ENCODE data around the gene EEF2KMT. TPM values are rescaled to one million over a fixed set of nuclear protein-coding genes. Genes with fewer than 3 reads are reported as not detected.
A peak's percentile ranks its signal among the peaks of the same experiment; 100 is the strongest.

EEF2KMT gene
- total and polyA plus RNA-seq, 2 of the 8 experiments (the other 6 are each of a cell fraction or from before 2014, with no cell fraction given): 35.8 to 37.0 TPM

DNA sequence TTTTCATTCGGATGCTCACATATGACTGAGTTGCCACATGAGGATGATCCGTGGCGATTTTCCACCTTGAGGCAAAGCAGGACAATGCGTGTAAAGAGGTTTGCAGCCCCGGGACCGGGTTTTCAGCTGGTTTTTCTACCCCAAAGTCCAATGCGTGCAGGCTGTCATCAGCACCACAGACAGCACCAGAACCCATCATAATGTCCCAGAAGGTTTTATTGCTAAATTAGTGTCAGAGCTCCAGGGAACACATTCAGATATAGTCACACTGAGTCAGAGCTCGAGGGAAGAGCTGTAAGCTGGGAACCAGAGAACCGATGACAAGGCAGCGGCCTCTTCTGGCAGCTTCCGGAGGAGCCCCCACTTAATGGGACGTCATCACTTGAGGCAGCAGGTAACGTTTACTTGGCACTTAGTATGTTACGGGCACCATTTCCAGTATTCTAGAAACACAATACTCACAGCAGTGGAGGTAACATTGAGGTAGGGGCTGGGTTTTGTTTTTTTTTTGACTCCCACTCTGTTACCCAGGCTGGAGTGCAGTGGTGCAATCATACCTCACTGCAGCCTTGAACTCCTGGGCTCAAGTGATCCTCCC lies 54.9 kb downstream of the EEF2KMT start (continued):
- no peak for TF ChIP-seq POLR2AphosphoS5 (IDR thresholded peaks at IDR 0.05; ENCODE audit: low read depth, low read length)
- TF ChIP-seq GABPA (IDR thresholded peaks at IDR 0.05; ENCODE audit: borderline replicate concordance, insufficient read depth, low read length): no peak
- peak; percentile 49 to 60 for TF ChIP-seq RAD21 (IDR thresholded peaks at IDR 0.05 in 1 of 2, conservative IDR thresholded peaks at IDR 0.05 in 1 of 2; ENCODE audit: low read depth in 2 of 2, low read length in 2 of 2)
- no peak for TF ChIP-seq TAF1 (IDR thresholded peaks at IDR 0.05; ENCODE audit: low read depth, low read length)
- TF ChIP-seq TAF7 (optimal IDR thresholded peaks at IDR 0.05; ENCODE audit: borderline replicate concordance, low read depth, low read length): no peak
- TF ChIP-seq RNF2 (IDR thresholded peaks at IDR 0.05; ENCODE audit: borderline replicate concordance, low read depth, low read length, missing control alignments, poor library complexity, severe bottlenecking): no peak
- TF ChIP-seq, protein P1, sequence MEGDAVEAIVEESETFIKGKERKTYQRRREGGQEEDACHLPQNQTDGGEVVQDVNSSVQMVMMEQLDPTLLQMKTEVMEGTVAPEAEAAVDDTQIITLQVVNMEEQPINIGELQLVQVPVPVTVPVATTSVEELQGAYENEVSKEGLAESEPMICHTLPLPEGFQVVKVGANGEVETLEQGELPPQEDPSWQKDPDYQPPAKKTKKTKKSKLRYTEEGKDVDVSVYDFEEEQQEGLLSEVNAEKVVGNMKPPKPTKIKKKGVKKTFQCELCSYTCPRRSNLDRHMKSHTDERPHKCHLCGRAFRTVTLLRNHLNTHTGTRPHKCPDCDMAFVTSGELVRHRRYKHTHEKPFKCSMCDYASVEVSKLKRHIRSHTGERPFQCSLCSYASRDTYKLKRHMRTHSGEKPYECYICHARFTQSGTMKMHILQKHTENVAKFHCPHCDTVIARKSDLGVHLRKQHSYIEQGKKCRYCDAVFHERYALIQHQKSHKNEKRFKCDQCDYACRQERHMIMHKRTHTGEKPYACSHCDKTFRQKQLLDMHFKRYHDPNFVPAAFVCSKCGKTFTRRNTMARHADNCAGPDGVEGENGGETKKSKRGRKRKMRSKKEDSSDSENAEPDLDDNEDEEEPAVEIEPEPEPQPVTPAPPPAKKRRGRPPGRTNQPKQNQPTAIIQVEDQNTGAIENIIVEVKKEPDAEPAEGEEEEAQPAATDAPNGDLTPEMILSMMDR (IDR thresholded peaks at IDR 0.05; ENCODE audit: control extremely low read depth in 1 of 3, insufficient read depth in 1 of 3, low read depth in 1 of 3, low read length in 3 of 3): peak; percentile 35 to 54 (median 49)
- no peak for TF ChIP-seq RXRA (IDR thresholded peaks at IDR 0.05; ENCODE audit: insufficient read depth, low read depth, low read length)
- TF ChIP-seq EP300 (IDR thresholded peaks at IDR 0.05; ENCODE audit: borderline replicate concordance in 1 of 2, low read depth in 2 of 2, low read length in 2 of 2): no peak
- 0 out of 2 replicates have a peak, but pooled peaks have one; percentile 14 for TF ChIP-seq MAFK (IDR thresholded peaks at IDR 0.05; ENCODE audit: low read depth, low read length)

All from H1 (cell line).